ENCODE results near the gene MOGAT1. TPM values are rescaled to one million over a fixed set of nuclear protein-coding genes. Genes with fewer than 3 reads are reported as not detected.

MOGAT1 gene
- total RNA-seq, 1 donor from 2014 or later = not detected

DNA sequence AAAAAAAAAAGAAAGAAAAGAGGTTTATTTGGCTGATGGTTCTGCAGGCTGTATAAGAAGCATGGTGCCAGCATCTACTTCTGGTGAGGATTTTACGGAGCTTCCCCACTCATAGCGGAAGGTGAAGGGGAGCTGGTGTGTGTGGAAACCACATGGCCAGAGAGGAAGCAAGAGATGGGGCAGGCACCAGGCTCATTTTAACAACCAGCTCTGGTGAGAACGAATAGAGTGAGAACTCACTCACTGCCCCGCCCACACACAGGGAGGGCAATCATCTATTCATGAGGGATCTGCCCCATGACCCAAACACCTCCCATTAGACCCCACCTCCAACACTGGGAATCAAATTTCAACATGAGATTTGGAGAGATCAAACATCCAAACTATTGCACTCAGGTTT, 68.5 kb downstream of the MOGAT1 start:
- Histone ChIP-seq H2AFZ (ENCODE audit: low read depth, low read length) (no peak overlapping the region), H3K9me3 (ENCODE audit: insufficient read depth, low read depth, low read length) (no peaks in the 10 kb centered on the region), H3K27ac (ENCODE audit: low read depth, low read length) (no peak overlapping the region), H3K36me3 (ENCODE audit: insufficient read depth, low read length) (no peaks in the 10 kb centered on the region), H3K27me3 (ENCODE audit: insufficient read depth, low read length) (no peaks in the 10 kb centered on the region), H3K4me2 (ENCODE audit: low read length) (no peak overlapping the region), H3K4me3 (ENCODE audit: insufficient read depth, low read depth, low read length) (no peak overlapping the region), H3K79me2 (ENCODE audit: insufficient read depth, low read length) (no peaks in the 10 kb centered on the region), H4K20me1 (ENCODE audit: insufficient read depth, low read length) (no peaks in the 10 kb centered on the region), H3K4me1 (ENCODE audit: insufficient read depth, low read length) (no peaks in the 10 kb centered on the region), H3K9ac (ENCODE audit: low read length) (no peak overlapping the region)
- H3K9me3 Mint-ChIP-seq (ENCODE audit: unreplicated experiment) = peaks cover 2% of the 10 kb centered on the region
- H3K27ac Mint-ChIP-seq (ENCODE audit: unreplicated experiment) = peak overlapping the region; percentile 75
- no peak for DNase-seq (ENCODE audit: low read depth)
- H3K36me3 Mint-ChIP-seq (ENCODE audit: low read depth, unreplicated experiment) = no peaks in the 10 kb centered on the region
- no peak overlapping the region for H3K4me3 Mint-ChIP-seq (ENCODE audit: unreplicated experiment)
- FAIRE-seq = no peak
- no peaks in the 10 kb centered on the region for H3K27me3 Mint-ChIP-seq (ENCODE audit: low read depth, unreplicated experiment)
- H3K4me1 Mint-ChIP-seq (ENCODE audit: low read depth, unreplicated experiment) = peaks cover 8% of the 10 kb centered on the region
- no peak for TF ChIP-seq EZH2 (IDR thresholded peaks at IDR 0.05; ENCODE audit: insufficient read depth, low read length)
- TF ChIP-seq, protein P1, sequence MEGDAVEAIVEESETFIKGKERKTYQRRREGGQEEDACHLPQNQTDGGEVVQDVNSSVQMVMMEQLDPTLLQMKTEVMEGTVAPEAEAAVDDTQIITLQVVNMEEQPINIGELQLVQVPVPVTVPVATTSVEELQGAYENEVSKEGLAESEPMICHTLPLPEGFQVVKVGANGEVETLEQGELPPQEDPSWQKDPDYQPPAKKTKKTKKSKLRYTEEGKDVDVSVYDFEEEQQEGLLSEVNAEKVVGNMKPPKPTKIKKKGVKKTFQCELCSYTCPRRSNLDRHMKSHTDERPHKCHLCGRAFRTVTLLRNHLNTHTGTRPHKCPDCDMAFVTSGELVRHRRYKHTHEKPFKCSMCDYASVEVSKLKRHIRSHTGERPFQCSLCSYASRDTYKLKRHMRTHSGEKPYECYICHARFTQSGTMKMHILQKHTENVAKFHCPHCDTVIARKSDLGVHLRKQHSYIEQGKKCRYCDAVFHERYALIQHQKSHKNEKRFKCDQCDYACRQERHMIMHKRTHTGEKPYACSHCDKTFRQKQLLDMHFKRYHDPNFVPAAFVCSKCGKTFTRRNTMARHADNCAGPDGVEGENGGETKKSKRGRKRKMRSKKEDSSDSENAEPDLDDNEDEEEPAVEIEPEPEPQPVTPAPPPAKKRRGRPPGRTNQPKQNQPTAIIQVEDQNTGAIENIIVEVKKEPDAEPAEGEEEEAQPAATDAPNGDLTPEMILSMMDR (IDR thresholded peaks at IDR 0.05; ENCODE audit: insufficient read depth, low read depth, low read length) = no peak

DNA sequence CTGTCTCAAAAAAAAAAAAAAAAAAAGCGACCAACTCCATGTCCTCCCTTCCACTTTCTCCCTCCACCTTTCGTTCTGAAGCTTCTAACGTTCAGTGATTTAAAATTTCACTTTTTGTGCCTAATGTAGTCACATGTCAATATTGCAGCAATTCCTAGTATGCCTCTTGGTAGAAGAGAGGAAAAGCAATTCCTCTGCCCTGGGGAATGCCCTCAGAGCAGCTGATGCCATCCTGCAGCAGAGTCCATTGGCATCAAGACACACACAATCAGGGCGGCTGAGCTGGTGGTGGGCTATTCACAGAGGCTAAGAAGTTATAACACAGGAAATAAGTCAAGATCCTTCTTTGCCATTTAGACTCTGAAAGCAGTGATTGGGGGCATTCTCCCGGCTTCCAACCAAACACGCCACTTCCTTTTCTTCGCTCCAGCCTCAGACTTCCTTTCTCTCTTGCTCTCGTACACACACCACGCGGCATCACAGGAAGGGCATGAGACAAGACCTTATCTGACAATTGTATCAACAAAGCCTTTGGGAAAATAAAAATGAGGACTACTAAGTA, 71.9 kb downstream of the MOGAT1 start:
- no peak overlapping the region for H3K27ac ChIP-seq (ENCODE audit: low read depth, low read length)
- no peak for DNase-seq (ENCODE audit: low read depth)
- Mint-ChIP-seq H3K27ac (ENCODE audit: unreplicated experiment) (no peak overlapping the region), H3K27me3 (ENCODE audit: low read depth, unreplicated experiment) (no peaks in the 10 kb centered on the region), H3K4me1 (ENCODE audit: low read depth, unreplicated experiment) (peaks cover 13% of the 10 kb centered on the region), H3K9me3 (ENCODE audit: unreplicated experiment) (peaks cover 2% of the 10 kb centered on the region), H3K36me3 (ENCODE audit: low read depth, unreplicated experiment) (no peaks in the 10 kb centered on the region), H3K4me3 (ENCODE audit: unreplicated experiment) (peak overlapping the region; percentile 24)
- H3K4me1 ChIP-seq (ENCODE audit: insufficient read depth, low read length) = no peaks in the 10 kb centered on the region
- no peak overlapping the region for H3K4me2 ChIP-seq (ENCODE audit: low read length)
- H3K79me2 ChIP-seq (ENCODE audit: insufficient read depth, low read length) = no peaks in the 10 kb centered on the region
- peak overlapping the region; percentile 52 for H2AFZ ChIP-seq (ENCODE audit: low read depth, low read length)
- FAIRE-seq = no peak
- no peaks in the 10 kb centered on the region for H3K9me3 ChIP-seq (ENCODE audit: insufficient read depth, low read depth, low read length)
- H3K36me3 ChIP-seq (ENCODE audit: insufficient read depth, low read length) = no peaks in the 10 kb centered on the region
- H4K20me1 ChIP-seq (ENCODE audit: insufficient read depth, low read length) = no peaks in the 10 kb centered on the region
- no peak overlapping the region for H3K9ac ChIP-seq (ENCODE audit: low read length)
- no peak for TF ChIP-seq EZH2 (IDR thresholded peaks at IDR 0.05; ENCODE audit: insufficient read depth, low read length)
- TF ChIP-seq, protein P1 (IDR thresholded peaks at IDR 0.05; ENCODE audit: insufficient read depth, low read depth, low read length) = no peak
- no peak overlapping the region for H3K4me3 ChIP-seq (ENCODE audit: insufficient read depth, low read depth, low read length)
- H3K27me3 ChIP-seq (ENCODE audit: insufficient read depth, low read length) = no peaks in the 10 kb centered on the region

DNA sequence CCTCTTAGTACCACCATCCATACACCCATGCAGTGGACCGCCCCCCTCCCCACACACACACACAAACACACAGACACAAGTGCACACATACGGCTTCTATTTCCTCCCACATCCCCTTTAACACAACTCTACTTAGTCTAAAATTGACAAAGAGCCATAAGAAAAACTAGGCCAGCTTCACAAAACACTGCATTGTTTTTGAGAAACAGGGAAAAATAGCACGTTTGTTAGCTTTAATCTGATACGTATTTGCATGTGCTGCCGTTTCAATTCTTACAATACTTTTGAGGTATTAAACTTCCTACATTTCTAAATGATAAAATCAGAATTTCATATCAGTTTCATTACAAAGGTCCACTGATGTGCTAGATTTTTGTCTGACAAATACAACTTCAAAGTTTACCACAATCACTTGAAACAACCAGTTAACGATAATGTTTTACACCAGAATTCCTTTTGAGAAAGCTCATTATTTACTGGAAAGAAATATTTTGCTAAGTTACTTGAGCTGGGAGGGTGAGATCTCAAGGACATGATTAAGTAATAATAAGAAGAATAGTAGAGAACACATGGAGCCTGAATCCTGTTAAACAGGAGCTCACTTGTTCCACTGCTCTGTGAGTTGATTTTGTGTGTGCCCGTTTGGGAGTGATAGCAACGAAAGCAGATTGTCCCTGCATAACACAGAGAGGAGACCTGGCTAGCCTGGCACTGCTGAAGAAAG, 74.5 kb downstream of the MOGAT1 start:
- H3K4me1 Mint-ChIP-seq (ENCODE audit: low read depth, unreplicated experiment) = peaks cover 13% of the 10 kb centered on the region
- Histone ChIP-seq H3K27ac (ENCODE audit: low read depth, low read length) (no peak overlapping the region), H4K20me1 (ENCODE audit: insufficient read depth, low read length) (no peaks in the 10 kb centered on the region), H2AFZ (ENCODE audit: low read depth, low read length) (no peak overlapping the region), H3K4me1 (ENCODE audit: insufficient read depth, low read length) (no peaks in the 10 kb centered on the region), H3K79me2 (ENCODE audit: insufficient read depth, low read length) (no peaks in the 10 kb centered on the region), H3K9me3 (ENCODE audit: insufficient read depth, low read depth, low read length) (no peaks in the 10 kb centered on the region), H3K4me3 (ENCODE audit: insufficient read depth, low read depth, low read length) (no peak overlapping the region), H3K36me3 (ENCODE audit: insufficient read depth, low read length) (no peaks in the 10 kb centered on the region), H3K4me2 (ENCODE audit: low read length) (no peak overlapping the region), H3K9ac (ENCODE audit: low read length) (no peak overlapping the region), H3K27me3 (ENCODE audit: insufficient read depth, low read length) (no peaks in the 10 kb centered on the region)
- no peaks in the 10 kb centered on the region for H3K27me3 Mint-ChIP-seq (ENCODE audit: low read depth, unreplicated experiment)
- TF ChIP-seq, protein P1 (IDR thresholded peaks at IDR 0.05; ENCODE audit: insufficient read depth, low read depth, low read length) = no peak
- TF ChIP-seq EZH2 (IDR thresholded peaks at IDR 0.05; ENCODE audit: insufficient read depth, low read length) = no peak
- FAIRE-seq (peak; percentile 45), DNase-seq (ENCODE audit: low read depth) (peak; percentile 66)
- no peak overlapping the region for H3K4me3 Mint-ChIP-seq (ENCODE audit: unreplicated experiment)
- H3K9me3 Mint-ChIP-seq (ENCODE audit: unreplicated experiment) = peaks cover under 1% of the 10 kb centered on the region
- no peak overlapping the region for H3K27ac Mint-ChIP-seq (ENCODE audit: unreplicated experiment)
- H3K36me3 Mint-ChIP-seq (ENCODE audit: low read depth, unreplicated experiment) = no peaks in the 10 kb centered on the region
